OCI-LY3 (cell line): ENCODE results near the gene MCF2L2.

Experiments
- H2AFZ ChIP-seq: fragments of 200-600, 300-600 bp; shearing (Covaris generic); 2 replicates; pipeline ENCODE4 v1.6.0; 2014; ENCODE audit warnings: antibody characterized with exemption, low read depth, low read length
- H3K27ac ChIP-seq: fragments of 200-600, 300-600 bp; sonication (generic); 2 replicates; pipeline ENCODE4 v1.5.1; 2014; ENCODE audit warnings: mild to moderate bottlenecking, low read length, moderate library complexity, mixed read lengths
- H3K27me3 ChIP-seq: fragments of 200-600, 300-600 bp; sonication (generic); 2 replicates; pipeline ENCODE4 v1.6.1; 2014; ENCODE audit warnings: low read depth, low read length, mixed read lengths
- H3K36me3 ChIP-seq: fragments of 200-600, 300-600 bp; sonication (generic); replicated peaks from 2 replicates; pipeline ENCODE3; 2014; ENCODE audit warnings: low read depth, low read length, mixed read lengths
- H3K4me1 ChIP-seq: fragments of 300-600, 200-600 bp; sonication (generic); 2 replicates; pipeline ENCODE4 v1.6.1; 2014; ENCODE audit warnings: low read length, mixed read lengths
- H3K4me2 ChIP-seq: fragments of 200-600, 300-600 bp; sonication (generic); 2 replicates; pipeline ENCODE4 v1.6.1; 2014; ENCODE audit warnings: low read length, mixed read lengths
- H3K4me3 ChIP-seq: fragments of 300-600, 200-600 bp; sonication (generic); 2 replicates; pipeline ENCODE4 v1.5.1; 2014; ENCODE audit warnings: antibody characterized with exemption, mild to moderate bottlenecking, low read length, moderate library complexity
- H3K79me2 ChIP-seq: fragments of 300-600, 200-600 bp; shearing (Covaris generic); 2 replicates; pipeline ENCODE4 v1.6.1; 2014; ENCODE audit warnings: mild to moderate bottlenecking, low read length, mixed read lengths
- H3K9ac ChIP-seq: fragments of 300-600, 200-600 bp; shearing (Covaris generic); 2 replicates; pipeline ENCODE4 v1.6.0; 2014; ENCODE audit warnings: mild to moderate bottlenecking, low read length, moderate library complexity
- H3K9me3 ChIP-seq: fragments of 200-600, 300-600 bp; shearing (Covaris generic); 2 replicates; pipeline ENCODE4 v1.6.1; 2014; ENCODE audit warnings: low read length, mixed read lengths; ENCODE audit not compliant: insufficient read depth
- H4K20me1 ChIP-seq: fragments of 200-600, 300-600 bp; sonication (generic); 2 replicates; pipeline ENCODE4 v1.6.1; 2016; ENCODE audit warnings: low read length, mixed read lengths; ENCODE audit not compliant: insufficient read depth
- CTCF ChIP-seq: fragments of 200-600, 300-600 bp; sonication (generic); IDR thresholded peaks from 2 replicates; pipeline ENCODE4 v1.5.1; 2014; ENCODE audit warnings: antibody characterized with exemption, low read length, low read depth
- EZH2phosphoT487 ChIP-seq: fragments of 200-600 bp; shearing (Covaris generic); IDR thresholded peaks from 2 replicates; pipeline ENCODE4 v1.6.1; 2018; ENCODE audit warnings: antibody characterized with exemption, mixed run types, low read depth

Gene MCF2L2

GRCh38 chr3:183386651-183387050 lies 41.8 kb downstream of the MCF2L2 start:
- H3K4me2 ChIP-seq, result no peak overlapping the region
- H3K79me2 ChIP-seq, result no peaks in the 10 kb centered on the region
- no peak overlapping the region for H3K27ac ChIP-seq
- TF ChIP-seq EZH2phosphoT487 (no peak), CTCF (no peak)
- H3K36me3 ChIP-seq, result no peaks in the 10 kb centered on the region
- H3K9ac ChIP-seq, result no peak overlapping the region
- no peak overlapping the region for H3K4me3 ChIP-seq
- no peaks in the 10 kb centered on the region for H3K9me3 ChIP-seq
- H2AFZ ChIP-seq, result no peak overlapping the region
- 0 out of 2 replicates have a peak, but pooled peaks cover 3% of the 10 kb centered on the region for H4K20me1 ChIP-seq
- peaks cover 7% of the 10 kb centered on the region; the same call in 1 of the 2 replicates for H3K27me3 ChIP-seq
- peaks cover 10% of the 10 kb centered on the region for H3K4me1 ChIP-seq

- peak; percentile 81 for TF ChIP-seq CTCF
- TF ChIP-seq EZH2phosphoT487, result no peak
- Histone ChIP-seq H3K4me1 (peaks cover 16% of the 10 kb centered on the region), H3K4me3 (no peak overlapping the region), H3K27me3 (peaks cover 7% of the 10 kb centered on the region; the same call in 1 of the 2 replicates), H3K27ac (no peak overlapping the region), H3K79me2 (no peaks in the 10 kb centered on the region), H3K9ac (no peak overlapping the region), H2AFZ (no peak overlapping the region), H3K9me3 (no peaks in the 10 kb centered on the region), H3K4me2 (no peak overlapping the region), H3K36me3 (no peaks in the 10 kb centered on the region), H4K20me1 (0 out of 2 replicates have a peak, but pooled peaks cover 3% of the 10 kb centered on the region)
These were observed 42.5 kb downstream of the MCF2L2 start for GRCh38 chr3:183385698-183386613.

DNA sequence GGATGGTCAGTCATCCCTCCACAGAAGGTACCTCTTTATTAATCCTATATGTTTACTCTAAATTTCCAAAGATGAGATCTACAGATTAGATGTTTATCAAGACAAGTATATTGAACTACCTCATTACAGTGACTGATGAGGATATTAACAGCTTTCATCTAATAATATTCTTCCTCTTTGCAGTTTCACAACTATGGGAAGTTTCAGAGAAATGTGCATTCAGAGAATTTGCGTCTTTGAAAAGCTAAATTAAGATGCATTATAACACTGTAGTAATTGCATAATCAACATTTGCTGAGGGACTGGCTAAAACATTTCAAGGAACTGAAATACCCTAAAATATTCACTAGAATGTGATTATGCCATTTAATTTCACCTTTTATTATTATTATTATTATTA lies 46.7 kb downstream of the MCF2L2 start:
- Histone ChIP-seq H3K9me3 (no peaks in the 10 kb centered on the region), H3K4me1 (peaks cover 31% of the 10 kb centered on the region), H4K20me1 (0 out of 2 replicates have a peak, but pooled peaks cover 3% of the 10 kb centered on the region), H3K27me3 (peaks cover 14% of the 10 kb centered on the region), H3K4me3 (no peak overlapping the region), H3K27ac (no peak overlapping the region), H3K4me2 (peak overlapping the region; percentile 46), H2AFZ (no peak overlapping the region), H3K9ac (no peak overlapping the region), H3K36me3 (no peaks in the 10 kb centered on the region), H3K79me2 (no peaks in the 10 kb centered on the region)
- TF ChIP-seq CTCF, result no peak
- TF ChIP-seq EZH2phosphoT487, result no peak

DNA sequence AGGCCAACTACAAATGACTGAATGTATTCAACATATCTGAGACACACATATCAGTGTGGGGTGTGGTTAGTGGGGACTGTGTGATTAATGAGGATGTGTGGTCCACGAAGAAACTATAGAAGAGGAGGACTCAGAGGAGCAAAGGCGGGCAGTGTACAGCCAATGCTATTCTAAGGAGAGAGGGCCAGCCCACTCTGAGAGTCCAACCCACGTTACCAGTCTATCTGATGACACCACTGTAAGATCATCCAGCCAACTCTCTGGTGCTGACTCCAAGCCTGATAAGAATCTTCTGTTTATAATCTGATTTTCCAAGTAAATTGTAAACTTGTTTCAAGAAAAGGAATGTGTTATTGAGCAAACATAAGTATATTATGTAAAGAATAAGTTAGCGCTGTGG lies 47.2 kb downstream of the MCF2L2 start:
- no peak overlapping the region for H3K27ac ChIP-seq
- H2AFZ ChIP-seq, result no peak overlapping the region
- H3K36me3 ChIP-seq, result no peaks in the 10 kb centered on the region
- no peaks in the 10 kb centered on the region for H3K9me3 ChIP-seq
- TF ChIP-seq CTCF (no peak), EZH2phosphoT487 (no peak)
- H3K4me2 ChIP-seq, result peak overlapping the region; percentile 46
- H3K4me1 ChIP-seq, result peaks cover 35% of the 10 kb centered on the region
- H3K79me2 ChIP-seq, result no peaks in the 10 kb centered on the region
- 0 out of 2 replicates have a peak, but pooled peaks cover under 1% of the 10 kb centered on the region for H4K20me1 ChIP-seq
- H3K4me3 ChIP-seq, result no peak overlapping the region
- H3K9ac ChIP-seq, result no peak overlapping the region
- peaks cover 19% of the 10 kb centered on the region for H3K27me3 ChIP-seq
